GM18526 (cell line): Measurements from ENCODE around the gene FDPS.

Experiments
- POLR2A ChIP-seq: IDR thresholded peaks from 3 replicates; pipeline ENCODE4 v1.6.1; 2011; ENCODE audit not compliant: insufficient read length; ENCODE audit errors: extremely low read depth

The FDPS gene

DNA sequence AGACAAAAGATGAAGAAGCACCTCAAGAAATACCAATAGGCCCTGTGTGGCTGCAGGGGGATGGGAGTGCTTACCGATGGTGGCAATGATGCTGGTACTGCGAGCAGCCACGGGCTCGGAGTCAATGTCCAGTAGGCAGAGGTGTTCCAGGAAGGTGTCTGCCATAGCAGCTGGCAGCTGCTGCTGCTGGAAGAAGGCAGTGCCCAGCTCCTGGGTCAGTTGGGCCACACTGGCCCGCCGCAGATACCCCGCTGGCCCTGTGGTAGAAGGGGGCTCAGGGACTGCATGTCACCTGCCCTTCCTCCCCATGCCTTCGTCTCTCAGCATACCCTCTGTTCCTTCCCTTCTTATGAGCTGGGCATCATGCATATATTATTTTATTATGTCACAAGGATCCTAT, 8.6 kb upstream of the FDPS start:
- no peak for TF ChIP-seq POLR2A

DNA sequence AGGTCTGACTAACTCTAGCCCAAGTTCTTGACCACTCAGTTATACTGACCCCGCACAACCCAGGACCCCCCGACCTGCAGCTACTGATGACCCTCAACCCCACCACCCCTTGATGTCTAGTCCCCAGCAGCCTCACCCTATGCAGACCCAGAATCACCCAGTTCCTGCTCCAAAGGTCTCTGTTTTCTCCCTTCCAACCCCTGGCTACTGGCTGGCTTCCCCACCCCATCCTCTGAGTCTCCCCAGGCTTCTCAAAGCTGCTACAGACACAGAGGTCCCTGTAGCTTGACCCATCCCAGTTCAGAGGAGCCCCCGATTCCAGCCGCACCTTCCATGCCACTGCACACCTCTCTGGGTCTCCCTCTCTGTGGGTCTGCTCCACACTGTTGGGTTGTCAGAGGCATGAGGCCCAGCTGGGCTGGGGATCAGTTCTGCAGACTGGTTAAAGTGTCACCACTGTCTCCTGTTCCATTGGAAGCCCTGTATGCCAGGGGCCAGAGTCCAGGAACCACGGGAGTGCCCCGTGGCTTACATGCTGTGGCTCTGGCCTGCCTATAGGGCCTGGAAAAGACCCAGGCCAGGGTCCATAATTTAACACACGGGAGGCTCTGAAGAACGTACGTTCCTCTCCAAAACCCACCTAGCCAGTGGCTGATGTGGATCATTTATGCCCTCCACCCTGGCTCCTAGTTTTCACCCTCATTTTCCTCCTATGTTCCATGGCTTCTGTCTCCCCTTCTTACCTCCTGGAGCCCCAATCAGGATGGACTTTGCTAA, 7.9 kb upstream of the FDPS start:
- no peak for TF ChIP-seq POLR2A

DNA sequence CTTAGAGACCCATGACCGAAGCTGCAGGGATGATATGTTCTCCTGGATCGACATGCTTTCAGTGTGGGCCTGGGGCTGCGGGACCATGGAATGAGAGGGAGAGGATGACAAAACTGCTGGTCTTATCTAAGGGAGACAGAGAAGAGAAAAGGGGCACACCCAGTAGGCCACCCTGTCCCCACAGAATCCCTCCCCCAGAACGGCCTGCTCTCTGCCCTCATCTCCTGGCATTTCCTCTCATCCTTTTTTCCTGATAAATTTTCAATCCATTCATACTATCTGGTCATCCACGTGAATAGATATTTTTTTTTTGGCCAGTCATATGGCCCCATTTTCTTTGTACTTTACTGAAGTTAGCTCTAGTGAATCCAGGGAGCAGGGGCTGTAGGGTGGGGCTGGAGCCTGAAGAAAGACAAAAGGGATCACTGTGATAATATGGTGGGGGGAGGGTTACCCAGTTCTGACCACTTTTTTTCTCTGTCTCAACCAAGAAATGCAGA, 7.3 kb upstream of the FDPS start, which contains the start of gene PKLR:
Gene PKLR, minus strand, starts transcription at position 97 of the 500 bp plus-strand sequence. Its CDS starts 43 bp downstream, at position 54.
- no peak for TF ChIP-seq POLR2A

DNA sequence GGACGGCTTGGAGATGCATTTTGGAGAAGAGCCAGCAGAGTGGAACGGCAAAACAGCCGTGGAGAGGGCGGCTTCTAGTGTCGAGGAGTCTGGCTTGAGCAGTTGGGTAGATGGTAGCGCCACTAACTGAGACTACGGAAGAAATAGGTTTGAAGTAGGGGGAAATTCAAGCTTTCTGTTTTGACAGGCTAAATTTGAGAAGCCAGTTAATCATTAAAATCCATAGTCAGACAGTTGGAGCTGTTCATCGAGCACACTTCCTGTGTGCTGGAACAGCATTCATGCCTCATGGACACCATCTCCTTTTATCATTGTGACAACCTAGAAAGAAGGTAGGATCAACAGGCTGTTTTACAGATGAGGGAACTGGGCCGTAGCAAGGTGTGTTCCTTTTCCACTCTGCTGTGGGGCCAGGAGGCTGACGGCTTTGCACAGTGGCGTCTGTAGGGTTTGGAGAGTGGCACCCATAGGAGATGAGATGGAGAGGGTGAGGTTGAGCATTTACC, 4.1 kb upstream of the FDPS start:
- peak; percentile 31 for TF ChIP-seq POLR2A

DNA sequence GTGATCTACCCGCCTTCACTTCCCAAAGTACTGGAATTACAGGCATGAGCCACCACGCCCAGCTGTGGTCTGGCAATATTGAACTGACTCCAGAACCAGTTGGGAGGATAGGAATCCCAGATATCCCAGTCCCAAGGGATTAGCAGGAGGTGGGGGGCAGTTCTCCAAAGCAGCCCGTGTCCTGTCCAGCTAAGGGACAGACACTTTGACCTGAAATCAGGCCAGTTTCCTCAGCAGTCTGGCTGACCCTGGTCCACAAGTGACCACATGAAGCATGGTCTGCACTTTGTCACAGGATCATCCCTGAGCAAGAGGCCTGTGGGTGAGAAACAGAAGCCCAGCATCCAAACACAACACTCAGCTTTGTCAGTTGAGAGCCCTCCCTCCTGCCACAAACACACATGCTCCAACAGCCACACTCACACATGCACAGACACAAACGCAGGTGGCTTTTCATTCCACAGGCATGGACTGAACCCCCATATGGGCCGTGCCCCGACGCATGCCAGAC, 2.7 kb upstream of the FDPS start:
- no peak for TF ChIP-seq POLR2A

DNA sequence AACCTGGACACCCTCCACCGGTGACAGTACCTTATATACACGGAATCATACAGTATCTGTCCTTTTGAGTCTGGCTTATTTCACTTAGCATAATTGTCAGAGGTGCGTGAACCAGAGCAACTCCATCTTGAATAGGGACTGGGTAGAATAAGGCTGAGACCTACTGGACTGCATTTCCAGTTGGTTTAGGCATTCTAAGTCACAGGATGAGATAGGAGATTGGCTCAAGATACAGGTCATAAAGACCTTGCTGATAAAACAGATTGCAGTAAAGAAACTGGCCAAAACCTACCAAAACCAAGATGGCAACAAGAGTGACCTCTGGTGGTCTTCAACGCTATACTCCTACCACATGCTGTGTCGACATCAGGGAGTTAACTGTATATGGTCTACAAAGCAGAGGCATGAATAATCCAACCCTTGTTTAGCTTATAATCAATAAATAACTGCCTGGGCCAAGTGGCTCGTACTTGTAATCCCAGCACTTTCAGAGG, 1.4 kb upstream of the FDPS start:
- TF ChIP-seq POLR2A: no peak

DNA sequence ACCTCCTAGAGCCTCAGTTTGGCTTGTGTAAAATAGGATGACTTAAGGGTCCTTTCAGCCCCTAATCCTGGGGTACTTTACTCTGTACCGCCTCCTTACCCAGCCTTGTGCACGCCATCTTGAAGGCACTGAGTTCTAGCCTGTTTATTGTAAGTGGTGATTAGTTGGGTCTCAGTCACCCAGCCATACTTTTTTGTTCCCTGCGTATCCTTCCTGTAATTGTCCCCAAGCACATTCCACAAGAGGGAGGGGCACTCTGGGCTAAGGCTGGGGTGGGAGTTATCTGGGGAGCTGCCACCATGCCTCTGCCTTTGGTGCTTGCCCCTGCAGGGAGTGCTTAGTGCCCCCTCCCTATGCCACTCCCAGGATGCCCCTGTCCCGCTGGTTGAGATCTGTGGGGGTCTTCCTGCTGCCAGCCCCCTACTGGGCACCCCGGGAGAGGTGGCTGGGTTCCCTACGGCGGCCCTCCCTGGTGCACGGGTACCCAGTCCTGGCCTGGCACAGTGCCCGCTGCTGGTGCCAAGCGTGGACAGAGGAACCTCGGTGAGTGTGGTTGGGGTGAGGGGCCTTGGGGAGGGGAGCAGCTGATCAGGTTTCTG, 856 bp downstream of the FDPS start:
- TF ChIP-seq POLR2A: peak; percentile 22

DNA sequence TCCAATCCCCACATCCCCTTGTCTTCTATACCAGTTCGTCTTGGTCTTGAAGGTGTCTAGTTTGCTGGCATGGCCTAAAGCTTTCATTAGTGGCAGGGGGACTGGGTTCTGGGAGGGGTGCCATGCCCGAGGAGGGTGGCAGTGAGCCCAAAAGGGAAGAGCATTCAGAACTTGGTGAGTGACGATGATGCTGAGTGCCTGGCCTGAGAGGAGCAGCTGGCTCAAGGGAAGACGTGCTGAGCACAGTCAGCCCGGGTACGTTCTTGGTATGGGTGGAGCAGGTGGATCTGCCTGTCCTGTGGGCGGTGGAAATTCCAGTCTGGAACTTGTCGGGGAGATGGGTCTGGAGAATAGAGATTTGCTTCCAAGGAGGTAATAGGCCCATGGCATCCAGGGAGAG, 4.6 kb downstream of the FDPS start:
- TF ChIP-seq POLR2A: no peak

DNA sequence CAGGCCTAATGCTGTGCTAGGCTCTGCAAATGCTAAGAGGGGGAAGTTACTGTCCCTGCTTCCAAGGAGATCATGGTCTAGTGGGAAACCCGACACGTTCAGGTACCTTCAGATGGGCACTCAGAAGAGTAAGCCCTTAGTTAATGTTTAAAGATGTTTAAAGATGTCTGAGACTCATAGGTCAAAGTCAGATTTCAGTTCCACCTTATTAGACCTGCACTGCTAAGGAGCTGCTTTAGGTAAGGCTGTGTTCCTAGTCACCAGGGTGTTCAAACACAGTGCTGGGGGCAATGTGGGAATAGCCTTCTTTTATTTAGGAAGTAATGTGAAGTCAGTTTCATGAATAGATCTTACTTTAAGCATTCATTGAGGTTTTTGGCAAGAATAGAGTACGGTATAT, 8.3 kb downstream of the FDPS start:
- TF ChIP-seq POLR2A: no peak

DNA sequence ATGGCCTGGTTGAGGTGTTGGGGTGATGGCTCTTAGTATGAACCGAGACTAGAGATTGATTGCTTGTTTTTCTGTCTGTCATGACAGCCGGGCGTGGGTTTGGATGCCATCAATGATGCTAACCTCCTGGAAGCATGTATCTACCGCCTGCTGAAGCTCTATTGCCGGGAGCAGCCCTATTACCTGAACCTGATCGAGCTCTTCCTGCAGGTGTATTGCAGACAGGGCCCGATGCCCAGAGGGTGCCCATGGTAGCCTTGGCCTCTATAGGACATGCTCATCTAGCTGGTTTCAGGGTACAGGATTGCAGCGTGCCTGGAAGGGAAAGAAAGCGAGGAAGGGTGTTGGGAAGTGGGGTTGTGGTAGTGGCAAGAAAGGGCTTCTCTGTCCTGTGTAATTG, 9.4 kb downstream of the FDPS start:
- no peak for TF ChIP-seq POLR2A

DNA sequence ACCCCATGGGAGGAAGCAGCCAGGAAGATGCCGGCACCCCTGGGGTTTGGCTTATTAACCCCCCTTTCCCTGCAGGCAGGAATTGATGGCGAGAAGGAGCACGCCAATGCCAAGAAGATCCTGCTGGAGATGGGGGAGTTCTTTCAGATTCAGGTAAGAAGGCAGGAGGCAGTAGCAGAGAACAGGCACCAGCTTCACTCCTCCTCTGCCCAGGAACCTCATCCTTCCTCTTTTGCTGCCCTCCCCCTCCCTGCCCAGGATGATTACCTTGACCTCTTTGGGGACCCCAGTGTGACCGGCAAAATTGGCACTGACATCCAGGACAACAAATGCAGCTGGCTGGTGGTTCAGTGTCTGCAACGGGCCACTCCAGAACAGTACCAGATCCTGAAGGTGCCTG, 10.9 kb downstream of the FDPS start:
- TF ChIP-seq POLR2A: no peak

DNA sequence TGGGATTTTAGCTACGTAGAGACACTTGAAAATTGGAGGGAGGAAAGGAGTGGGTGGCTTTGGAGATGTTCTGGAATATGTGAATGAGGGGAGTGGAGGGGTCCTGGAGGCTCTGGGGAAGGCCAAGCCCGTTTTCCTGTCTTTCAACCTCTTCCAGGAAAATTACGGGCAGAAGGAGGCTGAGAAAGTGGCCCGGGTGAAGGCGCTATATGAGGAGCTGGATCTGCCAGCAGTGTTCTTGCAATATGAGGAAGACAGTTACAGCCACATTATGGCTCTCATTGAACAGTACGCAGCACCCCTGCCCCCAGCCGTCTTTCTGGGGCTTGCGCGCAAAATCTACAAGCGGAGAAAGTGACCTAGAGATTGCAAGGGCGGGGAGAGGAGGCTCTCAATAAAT, 11.6 kb downstream of the FDPS start:
- no peak for TF ChIP-seq POLR2A

DNA sequence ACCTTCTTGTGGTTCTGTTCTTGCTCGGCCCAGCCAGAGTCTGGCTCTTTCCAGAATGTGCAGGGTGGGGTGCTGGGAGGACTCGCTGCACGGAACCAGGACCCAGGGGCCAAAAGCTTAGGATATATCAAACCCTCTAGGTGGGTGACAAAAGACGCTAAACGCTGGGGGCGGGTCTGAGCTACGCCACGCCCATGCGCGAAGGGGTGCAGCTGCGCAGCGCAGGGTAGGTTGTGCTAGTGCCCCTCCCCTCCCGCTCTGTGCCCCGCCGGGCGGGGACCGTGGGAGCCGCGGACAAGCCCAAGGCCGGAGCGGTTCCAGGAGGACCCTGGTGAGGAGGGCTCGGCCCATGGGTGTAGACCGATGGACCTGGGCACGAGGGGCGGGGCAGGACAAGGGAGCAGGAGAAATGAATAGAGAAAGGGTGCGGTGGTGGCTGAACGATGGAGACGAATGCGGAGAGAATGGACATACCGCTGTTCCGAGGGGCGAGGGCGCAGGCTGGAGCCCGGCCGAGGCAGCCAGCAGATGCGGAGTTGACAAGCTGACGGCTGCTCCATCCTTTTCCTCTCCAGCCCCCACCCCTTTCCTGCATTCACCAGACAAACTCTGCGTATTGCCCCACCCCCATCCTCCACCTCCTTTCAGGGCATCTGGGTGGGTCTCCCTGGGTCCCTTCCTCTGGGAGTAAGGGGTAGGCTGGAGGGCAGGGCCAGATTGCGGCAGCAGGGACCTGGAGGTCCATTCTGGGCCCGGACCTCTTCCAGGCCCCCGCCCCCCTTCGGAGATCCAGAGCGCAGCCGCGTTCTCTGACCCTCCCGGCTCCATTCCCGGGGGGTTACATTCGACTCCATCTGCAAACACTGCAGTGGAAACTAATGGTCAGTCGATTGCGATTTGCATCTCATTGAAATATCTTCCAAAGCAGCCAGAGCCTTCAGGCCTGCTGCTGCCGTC, 12.3 kb downstream of the FDPS start, which contains the start of gene RUSC1:
Gene RUSC1, plus strand, starts transcription at position 234 of the 957 bp plus-strand sequence. CDS start 880 bp downstream, outside the sequence.
- TF ChIP-seq POLR2A: no peak

DNA sequence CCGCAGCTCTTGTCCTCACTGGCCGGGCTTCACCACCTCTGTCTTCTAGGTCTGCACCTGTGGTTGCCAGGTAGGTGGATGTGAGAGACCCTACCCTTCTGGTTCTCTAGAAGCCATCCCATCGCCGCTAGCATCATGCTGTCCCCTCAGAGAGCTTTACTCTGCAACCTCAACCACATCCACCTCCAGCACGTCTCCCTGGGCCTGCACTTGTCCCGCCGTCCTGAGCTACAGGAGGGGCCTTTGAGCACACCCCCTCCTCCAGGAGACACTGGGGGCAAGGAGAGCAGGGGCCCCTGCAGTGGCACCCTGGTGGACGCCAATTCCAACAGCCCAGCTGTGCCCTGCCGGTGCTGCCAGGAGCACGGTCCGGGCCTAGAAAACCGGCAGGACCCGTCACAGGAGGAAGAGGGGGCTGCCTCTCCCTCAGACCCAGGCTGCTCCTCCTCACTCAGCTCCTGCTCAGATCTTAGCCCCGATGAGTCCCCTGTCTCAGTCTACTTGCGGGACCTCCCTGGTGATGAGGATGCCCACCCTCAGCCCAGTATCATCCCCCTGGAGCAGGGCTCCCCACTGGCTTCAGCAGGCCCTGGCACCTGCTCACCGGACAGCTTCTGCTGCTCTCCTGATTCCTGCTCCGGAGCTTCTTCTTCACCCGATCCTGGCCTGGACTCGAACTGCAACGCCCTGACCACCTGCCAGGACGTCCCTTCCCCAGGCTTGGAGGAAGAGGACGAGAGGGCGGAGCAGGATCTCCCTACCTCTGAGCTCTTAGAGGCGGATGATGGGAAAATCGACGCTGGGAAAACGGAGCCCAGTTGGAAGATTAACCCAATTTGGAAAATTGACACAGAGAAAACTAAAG, 13.2 kb downstream of the FDPS start:
- no peak for TF ChIP-seq POLR2A
